Superior temporal gyrus (tissue), 1 donor: ENCODE results near the gene CAT.

Source experiments
- DNase-seq: peaks from one replicate; pipeline ENCODE4 v3.0.0-alpha.2; 2016; ENCODE audit errors: extremely low spot score

The CAT gene

DNA sequence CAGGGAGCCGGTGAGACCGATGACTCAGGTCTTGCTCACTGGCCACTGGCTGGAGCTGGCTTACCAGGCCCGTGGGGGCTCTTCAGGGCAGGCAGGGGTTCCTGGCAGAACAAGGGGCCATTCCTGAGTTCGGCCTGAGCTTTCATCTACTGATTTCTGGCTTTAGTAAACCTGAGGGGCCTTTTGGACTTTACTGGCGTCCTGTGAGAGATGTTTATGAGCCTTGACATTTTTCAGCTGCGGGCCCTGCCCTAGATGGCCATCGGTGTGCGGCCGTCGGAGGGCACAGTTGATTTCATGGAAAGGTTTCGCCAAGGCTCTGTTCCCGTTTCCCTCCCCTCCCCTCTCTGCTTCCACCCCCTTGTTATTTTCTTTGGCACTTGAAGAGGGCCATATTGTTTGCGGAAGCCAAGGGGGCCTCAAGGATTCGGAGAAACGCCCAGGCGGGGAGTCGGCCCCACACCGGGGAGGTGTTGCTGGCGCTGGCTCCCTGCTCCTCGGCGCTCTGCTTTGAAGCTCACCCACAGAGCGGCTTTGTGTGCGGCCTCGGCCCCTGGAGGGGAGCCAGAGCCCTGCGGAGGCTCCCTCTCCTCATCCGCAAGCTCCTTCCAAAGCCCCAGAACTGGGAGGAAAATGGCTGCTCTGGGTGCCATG, 57.1 kb downstream of the CAT start:
- DNase-seq = no peak

DNA sequence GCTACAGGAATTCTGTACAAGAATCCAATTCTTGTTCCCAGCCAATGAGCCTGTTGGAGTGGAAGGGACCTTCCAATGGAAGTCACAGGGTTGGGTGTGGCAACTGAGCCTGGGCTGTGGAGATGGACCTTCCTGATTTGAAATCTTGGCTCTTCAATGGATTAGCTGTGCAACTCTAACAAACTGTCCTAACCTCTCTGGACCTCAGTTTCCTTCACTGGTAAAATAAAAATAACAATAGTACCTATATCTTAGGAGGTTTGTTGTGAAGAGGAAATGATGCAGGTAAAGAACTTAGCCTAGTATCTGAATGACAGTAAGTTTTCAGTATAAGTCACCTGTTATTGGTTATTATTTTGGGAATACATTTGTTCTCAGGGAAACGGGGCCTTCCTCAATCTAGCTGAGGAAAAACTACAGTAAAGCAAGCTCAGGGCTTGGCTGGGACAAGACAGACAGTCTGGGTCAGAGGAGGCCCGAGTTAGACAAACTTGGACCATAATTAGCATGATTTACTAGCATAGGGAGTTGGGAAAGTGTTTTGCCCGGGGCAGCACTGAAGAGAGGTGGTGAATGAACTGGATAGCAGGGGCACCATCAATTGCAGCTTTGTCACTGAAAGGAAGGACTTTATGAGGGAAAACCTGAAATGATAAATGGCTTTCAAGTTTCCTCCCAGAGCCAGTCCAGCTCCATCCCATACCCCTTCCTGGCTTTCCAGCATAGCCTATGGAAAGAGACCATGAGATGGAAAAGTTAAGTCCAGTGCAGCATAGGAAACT, 61.2 kb downstream of the CAT start:
- DNase-seq = no peak

DNA sequence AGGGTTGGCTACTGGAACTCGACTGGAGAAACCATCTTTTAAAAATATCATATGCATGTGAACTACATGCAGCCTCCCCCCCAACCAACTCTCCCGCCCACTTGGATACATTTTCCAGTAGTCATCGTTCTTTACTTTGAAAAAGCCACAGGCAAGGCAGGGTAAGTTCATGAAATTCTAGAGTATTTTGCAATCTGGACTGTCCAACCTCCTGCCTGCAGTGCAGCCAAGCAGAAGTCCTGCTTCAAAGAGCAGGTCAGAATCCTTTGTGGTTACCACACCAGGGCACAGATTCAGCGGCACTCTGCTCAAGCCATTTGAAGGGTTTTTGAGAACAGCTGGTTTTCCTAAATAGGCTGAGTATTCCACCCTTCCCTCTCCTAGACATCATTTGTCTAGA, 62.8 kb downstream of the CAT start:
- DNase-seq = no peak

DNA sequence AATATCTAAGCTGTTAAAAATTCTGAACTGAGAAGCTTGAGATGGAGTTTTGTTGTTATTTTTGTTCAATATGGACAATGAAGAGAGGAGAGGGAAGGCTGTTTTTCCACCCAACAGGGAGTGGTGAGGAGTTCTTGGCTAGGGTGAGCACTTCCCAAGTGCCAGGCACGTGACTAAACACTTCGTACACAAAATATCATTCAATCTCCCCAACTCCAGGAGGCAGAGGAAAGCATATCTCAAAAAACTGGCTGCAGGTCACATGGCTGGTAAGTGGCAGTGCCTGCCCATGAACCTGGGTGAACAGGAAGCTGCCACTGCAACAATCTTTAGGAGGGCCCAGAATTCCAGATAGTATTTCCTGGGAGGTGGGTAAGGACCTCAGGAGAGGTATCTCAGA, 63.2 kb downstream of the CAT start:
- DNase-seq = no peak

DNA sequence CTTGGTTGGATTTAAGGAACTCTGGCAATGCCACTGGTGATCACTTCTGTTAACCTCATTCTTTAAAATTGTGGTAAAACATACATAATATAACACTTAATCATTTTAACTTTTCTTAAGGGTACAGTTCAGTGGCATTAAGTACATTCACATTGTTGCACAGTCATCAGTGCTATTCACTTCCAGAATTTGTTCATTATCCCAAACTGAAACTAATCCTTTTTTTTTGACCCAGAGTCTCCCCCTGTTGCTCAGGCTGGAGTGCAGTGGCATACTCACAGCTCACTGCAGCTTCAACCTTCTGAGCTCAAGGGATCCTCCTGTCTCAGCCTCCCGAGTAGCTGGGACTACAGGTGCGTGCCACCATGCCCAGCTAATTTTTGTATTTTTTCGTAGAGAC, 64.2 kb downstream of the CAT start:
- DNase-seq = no peak

DNA sequence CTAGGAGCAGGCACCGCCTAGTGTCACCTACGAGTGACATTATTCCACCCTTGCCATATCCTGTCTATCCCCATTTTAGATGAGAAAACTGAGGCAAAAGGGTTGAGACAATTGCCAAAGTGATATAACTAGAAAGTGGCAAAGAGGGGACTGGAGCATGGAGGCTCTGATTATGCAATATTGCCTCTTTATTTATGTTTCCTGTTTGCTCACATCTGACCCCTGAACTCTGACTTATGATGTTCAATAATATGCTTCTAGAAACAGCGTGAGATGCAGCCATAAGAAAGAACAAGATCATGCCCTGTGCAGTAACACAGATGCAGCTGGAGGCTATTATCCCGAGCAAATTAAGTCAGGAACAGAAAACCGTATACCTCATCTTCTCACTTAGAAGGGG, 67.1 kb downstream of the CAT start:
- no peak for DNase-seq

DNA sequence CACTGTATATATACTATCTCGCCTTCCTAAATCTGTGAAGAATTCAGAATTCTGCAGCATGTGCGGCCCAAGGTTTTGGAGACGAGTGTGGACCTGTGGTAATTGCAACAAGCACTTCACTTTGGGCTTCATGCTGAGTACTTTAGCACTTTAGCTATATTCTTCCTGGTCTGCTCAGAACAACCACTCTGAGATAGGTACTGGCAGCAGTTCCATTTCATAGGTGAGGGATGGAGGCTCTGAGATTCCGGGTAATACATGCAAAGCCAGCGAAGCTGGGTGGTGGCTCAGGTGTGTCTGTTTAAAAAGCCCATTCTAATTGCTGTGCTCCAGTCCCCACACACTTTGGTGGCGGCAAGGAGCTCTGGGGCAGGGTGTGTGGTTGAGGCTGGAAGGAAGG, 68.4 kb downstream of the CAT start:
- no peak for DNase-seq

DNA sequence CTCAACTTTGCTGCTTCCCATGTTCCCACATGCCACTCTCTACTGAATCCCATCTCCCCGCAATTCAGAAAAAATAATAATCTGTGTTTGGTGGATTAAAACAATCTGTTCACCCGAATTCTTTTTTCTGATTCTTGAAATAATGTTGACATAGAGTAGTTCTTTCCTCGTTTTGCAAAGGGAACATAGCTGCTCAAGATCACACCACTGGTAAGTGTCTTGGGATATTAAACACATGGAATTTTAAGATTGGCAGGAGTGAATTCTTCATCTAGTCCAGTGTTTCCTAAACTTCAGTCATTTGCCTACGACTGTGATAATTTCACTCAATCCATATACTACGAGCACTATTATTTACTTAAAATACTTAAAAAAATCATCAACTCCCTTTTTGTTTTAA, 68.9 kb downstream of the CAT start:
- DNase-seq = no peak

DNA sequence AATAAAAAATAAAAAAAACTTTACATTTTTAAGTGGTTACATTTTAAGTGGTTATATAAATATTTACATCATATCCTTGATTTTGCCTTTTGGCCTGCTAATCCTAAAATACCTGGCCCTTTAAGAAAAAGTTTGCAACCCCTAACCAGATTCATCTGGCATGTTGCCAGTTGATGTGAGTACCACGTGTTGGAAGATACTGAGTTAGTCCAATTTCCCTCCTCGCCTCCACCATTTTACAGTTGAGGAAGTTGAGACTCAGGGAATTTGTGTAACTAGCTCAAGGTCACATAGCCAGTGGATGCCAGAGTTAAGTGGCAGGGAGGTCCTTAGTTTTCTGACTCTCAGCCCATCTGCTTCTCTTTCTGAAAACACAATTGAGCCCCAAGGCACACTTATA, 69.8 kb downstream of the CAT start:
- DNase-seq = no peak

DNA sequence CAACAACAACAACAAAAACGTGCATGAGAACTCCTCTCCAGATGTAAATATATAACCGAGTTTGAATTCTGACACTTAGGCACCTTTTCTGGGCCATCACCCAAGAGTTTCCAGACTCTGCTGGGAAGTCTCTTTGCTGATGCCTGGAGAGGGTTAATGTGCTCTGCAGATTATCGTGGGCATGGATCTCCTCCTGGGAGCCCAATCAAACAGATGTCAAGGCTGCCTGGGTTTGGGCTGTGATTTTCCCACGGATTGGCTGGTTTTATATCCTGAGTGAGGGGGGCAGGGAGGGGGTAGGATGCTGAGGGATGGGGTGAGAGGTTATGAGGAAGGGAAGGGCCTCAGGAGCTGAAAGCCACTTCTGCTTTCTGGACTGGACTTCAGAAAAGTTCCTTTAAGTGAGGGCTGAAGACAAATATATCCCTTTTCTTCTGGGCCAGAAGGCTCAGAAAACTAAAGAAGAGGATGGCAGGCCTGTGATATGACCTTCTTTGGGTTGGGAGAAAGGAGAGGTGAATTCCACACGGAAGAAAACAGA, 70.7 kb downstream of the CAT start:
- no peak for DNase-seq

DNA sequence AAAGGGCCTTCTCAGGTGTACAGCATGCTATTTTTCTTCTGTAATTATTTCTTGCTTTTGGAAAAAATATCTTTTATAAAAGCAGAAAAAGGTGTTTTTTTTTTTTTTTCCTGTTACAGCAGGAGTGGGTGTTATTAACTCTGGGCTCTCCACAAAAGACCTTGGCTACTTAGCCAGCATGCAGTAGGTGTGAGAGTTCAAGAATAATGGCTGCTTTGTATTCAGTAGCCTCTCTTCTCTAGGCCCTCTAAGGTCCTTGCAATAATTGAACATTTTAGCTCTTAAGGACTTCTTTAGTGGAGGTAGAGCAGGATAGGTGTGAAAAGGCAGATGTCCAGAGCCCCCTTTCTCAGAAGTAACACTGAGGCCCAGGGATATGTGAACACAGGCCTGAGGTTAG, 71.5 kb downstream of the CAT start:
- no peak for DNase-seq

DNA sequence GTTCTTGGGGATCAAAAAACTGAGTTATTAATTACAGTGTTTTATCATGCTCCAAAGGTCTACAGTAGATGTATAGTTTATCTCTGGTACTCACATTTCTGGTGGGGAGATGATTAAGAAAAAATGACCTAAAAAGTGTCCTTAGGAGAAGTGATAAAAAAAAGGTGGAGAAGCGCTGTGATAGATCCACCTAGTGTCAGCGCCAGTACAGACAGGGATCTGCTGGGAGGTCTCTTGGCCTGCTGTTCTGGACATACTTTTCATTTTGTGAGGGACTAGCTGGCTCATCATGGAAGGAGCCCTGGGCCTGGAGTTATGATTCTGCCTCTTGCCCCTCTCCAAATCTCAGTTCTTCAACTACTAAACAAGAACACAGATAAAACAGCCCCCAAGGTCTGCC, 71.9 kb downstream of the CAT start:
- no peak for DNase-seq

DNA sequence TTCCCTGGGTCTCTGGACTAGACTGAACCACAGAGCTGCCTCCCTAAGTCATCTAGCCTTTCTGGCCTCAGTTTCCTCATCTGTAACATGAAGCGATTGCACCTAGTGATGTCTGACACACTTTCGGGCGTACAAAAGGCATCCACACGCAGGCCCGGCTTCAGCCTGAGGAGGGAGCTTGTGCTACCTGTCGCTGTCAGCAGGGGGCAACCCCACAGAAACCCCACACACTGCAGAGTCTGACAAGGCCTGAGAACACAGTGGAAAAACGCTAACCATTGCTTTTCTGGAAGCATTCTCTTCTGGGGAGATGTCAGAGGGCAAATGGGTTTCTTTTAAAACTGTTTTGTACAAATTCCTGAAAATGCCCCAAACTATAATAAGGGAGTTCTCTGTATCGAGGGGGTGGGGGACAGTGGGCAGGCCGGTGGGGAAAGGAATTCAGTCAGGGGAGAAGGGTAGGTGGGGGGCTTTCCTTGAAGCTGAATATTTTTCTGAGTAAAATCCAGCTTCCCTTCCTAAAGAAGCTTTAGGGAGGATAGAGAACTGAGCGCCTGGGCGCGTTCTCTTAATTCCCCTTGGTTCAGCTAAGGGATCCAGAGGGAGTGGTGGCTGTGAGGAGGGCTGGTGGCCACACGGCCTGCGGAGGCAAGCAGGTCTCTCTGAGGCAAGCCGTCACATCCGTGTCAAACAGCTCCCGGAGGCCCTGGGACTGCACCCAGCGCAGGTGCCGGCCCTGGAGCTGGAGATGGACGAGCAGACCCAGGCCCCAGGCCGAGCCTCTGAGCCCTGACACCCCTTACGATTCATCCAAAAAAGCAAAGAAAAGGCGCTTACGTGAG, 74.3 kb downstream of the CAT start:
- peak; percentile 63 for DNase-seq

DNA sequence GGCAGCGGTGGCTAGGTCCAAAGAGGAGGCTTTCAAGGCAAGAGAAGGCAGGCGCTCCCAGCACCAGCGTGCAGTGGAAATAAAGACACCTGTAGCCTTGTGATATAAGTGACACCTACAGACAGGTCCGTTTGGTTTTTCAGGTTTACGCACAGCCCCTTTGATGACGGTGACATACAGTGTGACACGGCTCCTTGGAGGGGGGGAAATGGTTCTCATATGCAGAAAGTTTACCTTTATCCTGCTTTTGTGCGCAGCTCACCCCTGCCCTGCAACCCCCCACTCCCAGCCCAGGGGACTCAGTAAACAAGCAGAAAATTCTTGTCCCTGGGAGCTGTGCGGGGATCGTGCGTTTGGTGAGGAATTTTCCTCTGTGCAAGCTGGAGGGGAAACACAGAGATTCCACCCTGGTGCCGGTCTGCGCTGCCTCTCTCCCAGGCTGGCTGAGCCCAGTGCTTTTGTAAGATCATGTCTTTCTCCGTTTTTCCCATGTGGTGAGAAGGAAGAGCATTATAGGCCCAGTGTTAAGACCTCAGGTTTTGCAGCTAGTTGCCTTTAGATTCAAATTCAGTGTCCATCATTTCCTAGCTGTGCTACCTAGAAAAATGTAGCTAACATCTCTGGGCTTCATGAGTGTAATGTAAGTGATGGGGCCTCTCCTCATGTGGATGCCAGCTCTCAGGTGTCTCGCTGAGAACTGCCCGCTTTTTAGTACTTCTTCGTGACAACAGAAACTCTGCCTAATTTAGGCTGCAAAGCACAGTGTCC, 75.1 kb downstream of the CAT start, which contains the start of gene ELF5:
Gene ELF5, minus strand, starts transcription at position 113 of the 768 bp plus-strand sequence. CDS start 8,045 bp downstream, outside the sequence.
- DNase-seq = no peak

DNA sequence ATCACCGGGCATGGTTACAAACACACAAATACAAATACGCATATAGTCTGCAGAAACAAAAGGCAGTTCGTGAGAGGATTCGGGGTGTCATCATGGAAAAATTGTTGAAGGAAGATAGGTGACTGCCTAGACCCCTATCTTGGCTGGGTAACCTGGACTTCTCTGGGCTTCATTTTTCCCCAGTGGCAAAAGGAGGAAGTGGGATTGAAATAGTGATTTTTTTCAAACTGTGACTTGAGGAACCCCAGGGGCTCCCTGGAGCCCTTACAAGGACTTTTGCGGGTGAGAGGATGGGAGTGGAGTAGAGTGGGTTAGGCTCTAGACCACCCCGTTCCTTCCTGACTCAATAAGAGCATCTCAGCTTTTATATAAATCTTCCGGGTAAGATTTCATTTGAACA, 75.9 kb downstream of the CAT start:
- no peak for DNase-seq

DNA sequence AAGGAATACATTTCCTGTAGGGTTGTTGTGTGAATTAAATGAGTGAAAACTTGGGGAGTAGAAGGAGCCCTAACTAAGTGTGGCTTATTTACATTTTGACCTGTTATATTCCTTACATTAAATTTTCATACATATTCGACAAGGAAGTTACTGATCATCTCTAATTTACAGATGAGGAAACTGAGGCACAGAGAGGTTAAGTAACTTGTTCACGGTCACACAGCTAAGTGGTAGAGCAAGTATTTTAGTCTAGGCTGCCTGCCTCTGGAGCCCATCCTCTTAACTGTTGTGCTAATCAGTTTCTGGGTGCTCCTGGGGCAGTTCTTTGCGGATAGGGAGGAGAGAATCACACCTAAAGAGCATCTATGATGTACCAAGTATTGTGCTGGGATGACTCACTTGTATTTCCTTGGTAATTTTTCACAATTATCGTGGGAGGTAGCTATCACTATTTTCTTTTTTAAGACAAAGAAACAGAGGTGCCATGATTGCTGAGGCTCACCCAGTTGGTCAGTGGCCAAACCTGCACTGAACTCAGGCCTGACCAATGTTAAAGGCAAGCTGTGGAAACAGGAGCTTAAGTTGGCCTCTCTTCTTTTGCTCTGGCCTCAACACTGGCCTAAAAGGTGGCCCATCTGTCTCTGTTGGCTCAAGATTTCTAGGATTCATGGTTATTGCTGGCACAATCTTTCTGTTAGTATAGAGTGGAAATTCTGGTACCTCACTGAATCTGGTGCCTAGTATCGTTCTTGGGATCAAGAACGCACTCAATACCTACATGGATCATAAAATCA, 77.7 kb downstream of the CAT start:
- DNase-seq = no peak

DNA sequence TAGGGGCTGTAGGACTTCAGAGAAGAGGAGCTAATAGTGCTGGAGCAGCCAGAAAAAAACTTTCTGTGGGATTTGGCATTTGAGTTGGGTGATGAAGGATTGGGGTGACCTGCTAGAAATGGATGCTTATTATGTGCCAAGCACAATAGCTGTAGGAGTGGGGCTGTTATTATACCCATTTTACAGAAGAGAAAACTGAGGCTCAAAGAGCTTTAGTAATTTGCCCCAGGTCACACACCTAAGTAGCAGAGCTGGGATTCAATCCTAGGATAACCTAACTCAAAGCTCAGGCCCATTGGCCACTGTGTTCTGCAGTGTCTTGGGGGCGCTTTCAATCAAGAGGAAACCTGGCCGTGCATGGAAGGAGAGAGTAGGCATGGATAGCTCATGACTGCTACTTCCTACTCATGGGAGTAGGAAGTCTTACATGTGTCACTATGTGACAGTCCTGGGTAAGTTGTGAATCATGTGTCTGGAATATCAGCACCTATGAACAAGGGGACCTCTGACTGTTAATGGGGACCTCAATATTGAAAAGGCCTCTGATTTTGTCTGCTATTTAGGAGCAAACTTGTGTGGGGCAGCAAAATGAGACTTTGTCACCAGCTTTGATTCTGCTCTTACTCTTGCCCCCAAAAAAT, 81.0 kb downstream of the CAT start:
- no peak for DNase-seq

DNA sequence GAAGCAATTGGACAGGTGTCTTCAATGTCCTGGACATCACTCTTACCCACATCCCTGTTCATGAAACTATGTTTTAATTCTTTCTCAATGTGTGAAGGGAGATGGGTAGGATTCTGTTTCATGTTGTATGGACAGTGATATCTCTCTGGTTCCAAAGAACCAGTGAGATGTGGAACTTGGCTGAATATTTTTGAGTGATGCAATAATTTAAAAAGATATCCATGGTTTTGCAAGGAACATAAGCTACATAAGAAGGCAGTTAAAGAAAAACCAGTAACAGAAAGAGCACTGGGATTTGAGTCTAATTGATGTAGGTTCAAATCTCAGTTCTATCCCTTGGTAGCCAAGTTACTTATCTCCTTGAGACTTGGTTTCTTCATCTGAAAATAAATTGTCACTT, 82.5 kb downstream of the CAT start:
- no peak for DNase-seq
